ENCODE measurements around the gene ELOA.

The ELOA gene

GRCh38 chr1:23699280-23700179 lies 43.7 kb upstream of the ELOA start:
- no peak overlapping the region for H3K27ac ChIP-seq
- H3K4me3 ChIP-seq, result no peak overlapping the region
- no peaks in the 10 kb centered on the region for H3K27me3 ChIP-seq
- H3K9ac ChIP-seq, result peak overlapping the region in 1 of 11 experiments; percentile 26; a peak in 1 of 22 replicates
- no peak for TF ChIP-seq Cebpa-rat (IDR thresholded peaks at IDR 0.05)
- H3K4me1 ChIP-seq, result peaks cover 24 to 42% (median 33%) of the 10 kb centered on the region in 10 experiments
- H3K4me2 ChIP-seq, result no peak overlapping the region
- peaks cover 96 to 97% (median 96%) of the 10 kb centered on the region in 11 experiments for H3K36me3 ChIP-seq
- no peaks in the 10 kb centered on the region for H3K9me3 ChIP-seq (replicated peaks in 1 of 11)
- peaks cover 93 to 97% (median 96%) of the 10 kb centered on the region in 11 experiments for H4K20me1 ChIP-seq

GRCh38 chr1:23701310-23701709 lies 42.0 kb upstream of the ELOA start:
- 0 out of 22 replicates have a peak overlapping the region, but pooled peaks of 1 of the 11 experiments have one; percentile 15 for H3K9ac ChIP-seq
- TF ChIP-seq Cebpa-rat (IDR thresholded peaks at IDR 0.05), result no peak

GRCh38 chr1:23701996-23702395 lies 41.3 kb upstream of the ELOA start:
- no peak overlapping the region; a peak in 1 of 22 replicates for H3K27ac ChIP-seq
- no peaks in the 10 kb centered on the region for H3K27me3 ChIP-seq
- peak in 1 of 11 experiments; percentile 44; a peak in 2 of 22 replicates for TF ChIP-seq Cebpa-rat (IDR thresholded peaks at IDR 0.05)
- 0 out of 22 replicates have a peak overlapping the region, but pooled peaks of 1 of the 11 experiments have one; percentile 15 for H3K9ac ChIP-seq
- peaks cover 0 to 17% (median 9%) of the 10 kb centered on the region in 10 experiments; a peak in 11 of 20 replicates for H3K4me1 ChIP-seq
- no peaks in the 10 kb centered on the region for H3K9me3 ChIP-seq (replicated peaks in 1 of 11)
- H3K4me2 ChIP-seq, result no peak overlapping the region
- H3K4me3 ChIP-seq, result no peak overlapping the region
- H3K36me3 ChIP-seq, result peaks cover 84 to 95% (median 92%) of the 10 kb centered on the region in 11 experiments
- H4K20me1 ChIP-seq, result peaks cover 78 to 96% (median 94%) of the 10 kb centered on the region in 11 experiments

More at GRCh38 chr1:23701310-23701709, 42.0 kb upstream of the ELOA start:
- Histone ChIP-seq H3K4me3 (no peak overlapping the region), H3K9me3 (replicated peaks in 1 of 11) (no peaks in the 10 kb centered on the region), H3K4me2 (no peak overlapping the region), H3K4me1 (peaks cover 6 to 24% (median 15%) of the 10 kb centered on the region in 10 experiments; a peak in 17 of 20 replicates), H3K27ac (no peak overlapping the region), H4K20me1 (peaks cover 84 to 96% (median 95%) of the 10 kb centered on the region in 11 experiments), H3K36me3 (peaks cover 89 to 97% (median 95%) of the 10 kb centered on the region in 11 experiments), H3K27me3 (no peaks in the 10 kb centered on the region)

GRCh38 chr1:23704834-23705495 lies 38.3 kb upstream of the ELOA start:
- H3K27ac ChIP-seq, result no peak overlapping the region
- no peak overlapping the region for H3K4me3 ChIP-seq
- H3K27me3 ChIP-seq, result no peaks in the 10 kb centered on the region
- H3K9me3 ChIP-seq (replicated peaks in 1 of 11), result no peaks in the 10 kb centered on the region
- no peak overlapping the region for H3K9ac ChIP-seq
- H4K20me1 ChIP-seq, result peaks cover 63 to 96% (median 92%) of the 10 kb centered on the region in 11 experiments
- no peak for TF ChIP-seq Cebpa-rat (IDR thresholded peaks at IDR 0.05)
- peaks cover 61 to 92% (median 79%) of the 10 kb centered on the region in 11 experiments for H3K36me3 ChIP-seq
- peaks cover 0 to 9% (median 0%) of the 10 kb centered on the region in 10 experiments; a peak in 4 of 20 replicates for H3K4me1 ChIP-seq
- H3K4me2 ChIP-seq, result no peak overlapping the region

- H3K4me2 ChIP-seq, result no peak overlapping the region
- no peaks in the 10 kb centered on the region for H3K9me3 ChIP-seq (replicated peaks in 1 of 11)
- peaks cover 36 to 100% (median 93%) of the 10 kb centered on the region in 11 experiments; a peak in 21 of 22 replicates for H4K20me1 ChIP-seq
- peaks cover 45 to 88% (median 71%) of the 10 kb centered on the region in 11 experiments for H3K36me3 ChIP-seq
- no peak overlapping the region for H3K4me3 ChIP-seq
- no peaks in the 10 kb centered on the region; a peak in 1 of 20 replicates for H3K4me1 ChIP-seq
- no peak overlapping the region for H3K27ac ChIP-seq
- no peak overlapping the region for H3K9ac ChIP-seq
- no peaks in the 10 kb centered on the region for H3K27me3 ChIP-seq
- no peak for TF ChIP-seq Cebpa-rat (IDR thresholded peaks at IDR 0.05)
These were observed 34.0 kb upstream of the ELOA start for GRCh38 chr1:23709229-23709628.

GRCh38 chr1:23718482-23718881 lies 24.8 kb upstream of the ELOA start:
- H3K9ac ChIP-seq, result no peak overlapping the region
- H4K20me1 ChIP-seq, result peaks cover 15 to 98% (median 77%) of the 10 kb centered on the region in 11 experiments; a peak in 17 of 22 replicates
- peaks cover 0 to 36% (median 18%) of the 10 kb centered on the region in 10 experiments; a peak in 18 of 20 replicates for H3K4me1 ChIP-seq
- no peak overlapping the region for H3K4me3 ChIP-seq
- TF ChIP-seq Cebpa-rat (IDR thresholded peaks at IDR 0.05), result no peak
- no peak overlapping the region for H3K27ac ChIP-seq
- no peaks in the 10 kb centered on the region for H3K27me3 ChIP-seq
- no peak overlapping the region for H3K4me2 ChIP-seq
- H3K36me3 ChIP-seq, result peaks cover 17 to 62% (median 40%) of the 10 kb centered on the region in 11 experiments; a peak in 21 of 22 replicates
- no peaks in the 10 kb centered on the region for H3K9me3 ChIP-seq (replicated peaks in 1 of 11)

- no peak overlapping the region; a peak in 1 of 22 replicates for H3K27ac ChIP-seq
- TF ChIP-seq Cebpa-rat (IDR thresholded peaks at IDR 0.05), result no peak
- peaks cover 0 to 45% (median 25%) of the 10 kb centered on the region in 10 experiments; a peak in 18 of 20 replicates for H3K4me1 ChIP-seq
- H3K27me3 ChIP-seq, result no peaks in the 10 kb centered on the region
- H3K4me3 ChIP-seq, result no peak overlapping the region
- no peaks in the 10 kb centered on the region for H3K9me3 ChIP-seq (replicated peaks in 1 of 11)
- H3K9ac ChIP-seq, result peak overlapping the region in 1 of 11 experiments; percentile 10; a peak in 1 of 22 replicates
- peaks cover 11 to 98% (median 69%) of the 10 kb centered on the region in 11 experiments; a peak in 17 of 22 replicates for H4K20me1 ChIP-seq
- peaks cover 12 to 55% (median 32%) of the 10 kb centered on the region in 11 experiments; a peak in 20 of 22 replicates for H3K36me3 ChIP-seq
- peak overlapping the region in 1 of 11 experiments; percentile 25; a peak in 2 of 22 replicates for H3K4me2 ChIP-seq
These were observed 24.0 kb upstream of the ELOA start for GRCh38 chr1:23719162-23719820.
